ENCODE measurements around the gene SHISAL1.

GRCh38 chr22:44284711-44285110 lies 28.0 kb downstream of the SHISAL1 start:
- no peak for TF ChIP-seq EZH2 (IDR thresholded peaks at IDR 0.05; ENCODE audit: borderline replicate concordance, low read depth, low read length, severe bottlenecking)
- TF ChIP-seq, protein P1, sequence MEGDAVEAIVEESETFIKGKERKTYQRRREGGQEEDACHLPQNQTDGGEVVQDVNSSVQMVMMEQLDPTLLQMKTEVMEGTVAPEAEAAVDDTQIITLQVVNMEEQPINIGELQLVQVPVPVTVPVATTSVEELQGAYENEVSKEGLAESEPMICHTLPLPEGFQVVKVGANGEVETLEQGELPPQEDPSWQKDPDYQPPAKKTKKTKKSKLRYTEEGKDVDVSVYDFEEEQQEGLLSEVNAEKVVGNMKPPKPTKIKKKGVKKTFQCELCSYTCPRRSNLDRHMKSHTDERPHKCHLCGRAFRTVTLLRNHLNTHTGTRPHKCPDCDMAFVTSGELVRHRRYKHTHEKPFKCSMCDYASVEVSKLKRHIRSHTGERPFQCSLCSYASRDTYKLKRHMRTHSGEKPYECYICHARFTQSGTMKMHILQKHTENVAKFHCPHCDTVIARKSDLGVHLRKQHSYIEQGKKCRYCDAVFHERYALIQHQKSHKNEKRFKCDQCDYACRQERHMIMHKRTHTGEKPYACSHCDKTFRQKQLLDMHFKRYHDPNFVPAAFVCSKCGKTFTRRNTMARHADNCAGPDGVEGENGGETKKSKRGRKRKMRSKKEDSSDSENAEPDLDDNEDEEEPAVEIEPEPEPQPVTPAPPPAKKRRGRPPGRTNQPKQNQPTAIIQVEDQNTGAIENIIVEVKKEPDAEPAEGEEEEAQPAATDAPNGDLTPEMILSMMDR (IDR thresholded peaks at IDR 0.05; ENCODE audit: borderline replicate concordance, extremely low read depth, low read length, poor library complexity, severe bottlenecking), result no peak
